ENCODE data around the gene UNC50. TPM values are rescaled to one million over a fixed set of nuclear protein-coding genes. Genes with fewer than 3 reads are reported as not detected.
"Not testable (repeated sequence)": the region's sequence is repeated elsewhere in the genome, so short reads cannot be mapped to it uniquely, and the experiment has no call there.

UNC50 gene
- polyA plus RNA-seq, 3 donors = 23.4 to 38.6 (median 36.8) TPM

GRCh38 chr2:98649135-98649991, 41.0 kb downstream of the UNC50 start:
- WGBS, 3 donors = 13 to 24% (median 16%) methylated on average over 4 of the region's 4 CpGs
- H3K27ac ChIP-seq (ENCODE audit: low read depth, low read length) = no peak overlapping the region

- WGBS, 3 donors = 94 to 100% (median 100%) methylated on average over 1 of the region's 1 CpG
Observed at GRCh38 chr2:98649992-98650375, 41.6 kb downstream of the UNC50 start.

GRCh38 chr2:98650998-98651397, 42.6 kb downstream of the UNC50 start:
- WGBS, 3 donors = 63 to 88% (median 86%) methylated on average over 1 of the region's 1 CpG
- H3K27ac ChIP-seq (ENCODE audit: low read depth, low read length) = no peak overlapping the region

More at GRCh38 chr2:98649992-98650375, 41.6 kb downstream of the UNC50 start:
- no peak overlapping the region for H3K27ac ChIP-seq (ENCODE audit: low read depth, low read length)

- WGBS, 3 donors = 70 to 88% (median 76%) methylated on average over 3 of the region's 3 CpGs
- no peak overlapping the region for H3K27ac ChIP-seq (ENCODE audit: low read depth, low read length)
Observed at GRCh38 chr2:98654699-98655495, 46.5 kb downstream of the UNC50 start.

- 50 to 84% (median 61%) methylated on average over 4 of the region's 4 CpGs for WGBS, 3 donors
- no peak overlapping the region for H3K27ac ChIP-seq (ENCODE audit: low read depth, low read length)
Observed at GRCh38 chr2:98656800-98657199, 48.4 kb downstream of the UNC50 start.

- H3K27ac ChIP-seq (ENCODE audit: low read depth, low read length) = no peak overlapping the region
- WGBS, 3 donors = 89 to 92% (median 90%) methylated on average over 4 of the region's 4 CpGs
Observed at GRCh38 chr2:98658816-98659490, 50.6 kb downstream of the UNC50 start.

- not testable (repeated sequence) for H3K27ac ChIP-seq (ENCODE audit: low read depth, low read length)
- WGBS, 3 donors = 91 to 96% (median 94%) methylated on average over 3 of the region's 3 CpGs
Observed at GRCh38 chr2:98659491-98659840, 51.1 kb downstream of the UNC50 start.

- no peak overlapping the region for H3K27ac ChIP-seq (ENCODE audit: low read depth, low read length)
Observed at GRCh38 chr2:98663511-98664090, 55.2 kb downstream of the UNC50 start.

GRCh38 chr2:98664323-98664722, 55.9 kb downstream of the UNC50 start:
- 63 to 80% (median 74%) methylated on average over 3 of the region's 3 CpGs for WGBS, 3 donors
- H3K27ac ChIP-seq (ENCODE audit: low read depth, low read length) = no peak overlapping the region

More at GRCh38 chr2:98663511-98664090, 55.2 kb downstream of the UNC50 start:
- 77 to 89% (median 83%) methylated on average over 12 of the region's 12 CpGs for WGBS, 3 donors

- no peak overlapping the region for H3K27ac ChIP-seq (ENCODE audit: low read depth, low read length)
- 62 to 91% (median 69%) methylated on average over 3 of the region's 3 CpGs for WGBS, 3 donors
Observed at GRCh38 chr2:98665677-98666076, 57.3 kb downstream of the UNC50 start.

Other genes starting within 250 kb of the UNC50 start
- gene INPP4A, start 163.7 kb upstream of the UNC50 start, polyA plus RNA-seq = 1 to 10 TPM; 3.5 to 6.9 (median 4.9) TPM
- 10 to 100 TPM; 16.0 to 45.1 (median 19.3) TPM for gene COA5, start 77 bp upstream of the UNC50 start, polyA plus RNA-seq
- 10 to 100 TPM in 2 of 3 donors, 1 to 10 TPM in 1; 8.5 to 16.6 (median 12.7) TPM for gene MGAT4A, start 122.5 kb downstream of the UNC50 start, polyA plus RNA-seq